Left renal pelvis (tissue), 4 donors: ENCODE measurements around the gene USHBP1. TPM values are rescaled to one million over a fixed set of nuclear protein-coding genes. Genes with fewer than 3 reads are reported as not detected.
A peak's percentile ranks its signal among the peaks of the same experiment; 100 is the strongest.

ENCODE experiments used
- DNase-seq, 4 donors: peaks; one replicate each; pipeline ENCODE4 v3.0.0-alpha.2; 2013; ENCODE audit warnings: low read depth in 4 of 4, low spot score in 3 of 4
- polyA plus RNA-seq, 4 donors: library from polyadenylated mRNA; unstranded; fragments of 120-200 nt; gene quantifications; one replicate each; pipeline ENCODE4 v1.2.1, GENCODE V29; 2013; ENCODE audit not compliant: insufficient read length in 4 of 4

Gene USHBP1
- polyA plus RNA-seq, 4 donors = 3.1 to 9.0 (median 5.6) TPM

- no peak for DNase-seq
These were observed 21.9 kb downstream of the USHBP1 start for GRCh38 chr19:17242431-17243208.

- no peak for DNase-seq
These were observed 23.6 kb downstream of the USHBP1 start for GRCh38 chr19:17240826-17241399.

- DNase-seq = no peak
These were observed 24.3 kb downstream of the USHBP1 start for GRCh38 chr19:17240062-17240752.

- no peak for DNase-seq
These were observed 26.5 kb downstream of the USHBP1 start for GRCh38 chr19:17237747-17238706.

- DNase-seq = no peak
These were observed 27.6 kb downstream of the USHBP1 start for GRCh38 chr19:17236811-17237543.

GRCh38 chr19:17235971-17236777 is 28.4 kb downstream of the USHBP1 start:
- DNase-seq = no peak

- DNase-seq = no peak
These were observed 29.1 kb downstream of the USHBP1 start for GRCh38 chr19:17235300-17235970.

- no peak for DNase-seq
These were observed 29.6 kb downstream of the USHBP1 start for GRCh38 chr19:17234911-17235299.

GRCh38 chr19:17232258-17232657 is 32.3 kb downstream of the USHBP1 start:
- DNase-seq = no peak

- no peak for DNase-seq
These were observed 34.7 kb downstream of the USHBP1 start for GRCh38 chr19:17229890-17230289.

GRCh38 chr19:17227798-17228367 is 36.7 kb downstream of the USHBP1 start:
- no peak for DNase-seq

- DNase-seq = peak; percentile 95 to 97 (median 96)
These were observed 38.3 kb downstream of the USHBP1 start, which contains the start of gene OCEL1 for GRCh38 chr19:17226002-17226933. Gene OCEL1, plus strand, starts transcription at chr19:17226226. Its CDS starts 22 bp downstream, at chr19:17226248.

GRCh38 chr19:17225053-17225452 is 39.5 kb downstream of the USHBP1 start:
- no peak for DNase-seq

- no peak for DNase-seq
These were observed 44.3 kb downstream of the USHBP1 start for GRCh38 chr19:17220207-17220758.

GRCh38 chr19:17219286-17219685 is 45.3 kb downstream of the USHBP1 start:
- DNase-seq = no peak

GRCh38 chr19:17216058-17216670 is 48.4 kb downstream of the USHBP1 start:
- no peak for DNase-seq
